ENCODE results near the gene CD300E. TPM values are rescaled to one million over a fixed set of nuclear protein-coding genes. Genes with fewer than 3 reads are reported as not detected.

Gene CD300E
- total and polyA plus RNA-seq, 2 donors (not counting 3 experiments of a cell fraction or from before 2014, with no cell fraction given): not detected

GRCh38 chr17:74578979-74579378 is 44.6 kb downstream of the CD300E start:
- no peaks in the 10 kb centered on the region for H3K9me1 ChIP-seq (replicated peaks; ENCODE audit: control insufficient read depth, extremely low read depth, insufficient read depth, low read length)
- no peak overlapping the region for H3K4me3 ChIP-seq (replicated peaks in 1 of 3; ENCODE audit: insufficient read depth in 1 of 3, low read depth in 1 of 3, low read length in 3 of 3)
- TF ChIP-seq JUN (IDR thresholded peaks at IDR 0.05; ENCODE audit: borderline replicate concordance, insufficient read depth, insufficient read length, low read depth): no peak
- TF ChIP-seq POLR2AphosphoS5 (IDR thresholded peaks at IDR 0.05; ENCODE audit: insufficient read depth, low read depth, low read length): no peak
- TF ChIP-seq CTCF (IDR thresholded peaks at IDR 0.05; ENCODE audit: extremely low read depth in 1 of 2, insufficient read depth in 1 of 2, low read depth in 1 of 2, low read length in 2 of 2): no peak
- TF ChIP-seq MAX (IDR thresholded peaks at IDR 0.05; ENCODE audit: insufficient read depth, insufficient read length): no peak
- TF ChIP-seq GATA2 (IDR thresholded peaks at IDR 0.05; ENCODE audit: insufficient read depth, insufficient read length, low read depth, low read length): no peak
- no peak for TF ChIP-seq FOS (IDR thresholded peaks at IDR 0.05; ENCODE audit: borderline replicate concordance, insufficient read depth, low read length)
- TF ChIP-seq EZH2 (IDR thresholded peaks at IDR 0.05; ENCODE audit: borderline replicate concordance, low read depth, low read length, severe bottlenecking): no peak
- TF ChIP-seq MYC (IDR thresholded peaks at IDR 0.05; ENCODE audit: low read depth, low read length): no peak
- no peak for TF ChIP-seq POLR2A (IDR thresholded peaks at IDR 0.05; ENCODE audit: low read depth, low read length)
- H3K9me3 ChIP-seq (replicated peaks; ENCODE audit: control insufficient read depth, insufficient read depth, low read length): peaks cover 2% of the 10 kb centered on the region
- no peak overlapping the region for H3K4me2 ChIP-seq (ENCODE audit: insufficient read depth, low read length)
- no TSS peak for BruUV-seq (replicated peaks)
- ChIA-PET POLR2A (no interaction called here), CTCF (no interaction called here)
- no peaks in the 10 kb centered on the region for H4K20me1 ChIP-seq (replicated peaks; ENCODE audit: control insufficient read depth, extremely low read depth, insufficient read depth, low read length)
- dilution Hi-C loops (cut with MboI; ENCODE audit: extremely low pct_ligation_motif_present, low sequenced_read_pairs) (no loop called here), intact Hi-C loops (cut with micrococcal nuclease) (no loop called here)
- DNase-seq (ENCODE audit: low read depth, low spot score) (no peak), FAIRE-seq (no peak)
- H3K27ac ChIP-seq (ENCODE audit: insufficient read depth, low read depth, low read length): no peak overlapping the region
- H2AFZ ChIP-seq (ENCODE audit: low read depth, low read length): no peak overlapping the region
- no peaks in the 10 kb centered on the region for H3K27me3 ChIP-seq (ENCODE audit: control insufficient read depth in 2 of 2, insufficient read depth in 2 of 2, low read length in 2 of 2)
- no peaks in the 10 kb centered on the region for H3K4me1 ChIP-seq (ENCODE audit: control insufficient read depth, extremely low read depth, insufficient read depth, low read length)
- no peak overlapping the region for H3K9ac ChIP-seq (replicated peaks; ENCODE audit: extremely low read depth, insufficient read depth, low read length)
- no peaks in the 10 kb centered on the region for H3K79me2 ChIP-seq (ENCODE audit: control insufficient read depth, insufficient read depth, low read length)
- H3K36me3 ChIP-seq (ENCODE audit: control insufficient read depth in 2 of 2, extremely low read depth in 1 of 2, insufficient read depth in 2 of 2, low read length in 2 of 2): no peaks in the 10 kb centered on the region

Measured in endothelial cell of umbilical vein (primary cell).